Right lobe of liver (tissue), 4 donors: Measurements from ENCODE around the gene C3orf52.

Experiments
- POLR2A ChIP-seq: fragments of 450-650 bp; IDR thresholded peaks from one replicate; pipeline ENCODE4 v1.6.1; 2017; ENCODE audit warnings: antibody characterized with exemption, mild to moderate bottlenecking
- TF ChIP-seq, protein P1 (sequence below), 4 donors: fragments of 200-600 bp in 3 of 4; fragments of 450-650 bp in 1 of 4; IDR thresholded peaks; one replicate each; pipeline versions ENCODE4 v1.5.1 to v1.8.0; 2016 to 2022; ENCODE audit warnings: antibody characterized with exemption in 4 of 4, mild to moderate bottlenecking in 2 of 4
- donor health status: DM: no; HTN: no; CAD: no.
- donor health status: DM: no; HTN: no; CAD: no.
- donor health status: DM: no; HTN: yes; CAD: no.

DNA sequence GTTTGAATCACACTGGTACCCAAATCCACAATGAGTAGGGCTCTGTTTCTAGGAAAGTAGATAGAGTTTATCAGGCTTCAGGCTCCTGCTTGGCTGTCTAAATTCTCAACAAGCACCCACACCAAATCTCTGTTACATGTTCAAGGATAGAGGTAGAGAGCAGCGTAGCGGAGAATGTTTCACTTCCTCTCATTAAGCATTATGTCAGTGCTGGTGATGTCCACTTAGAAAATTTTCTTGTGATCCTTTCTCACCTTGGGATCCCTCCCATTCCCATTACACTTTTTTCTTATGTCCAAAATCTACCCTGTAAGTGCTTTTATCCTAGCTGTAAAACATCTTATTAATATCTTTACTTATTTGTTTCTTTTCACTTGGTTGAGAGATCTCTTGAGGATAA, 81.6 kb downstream of the C3orf52 start:
- TF ChIP-seq, protein P1, sequence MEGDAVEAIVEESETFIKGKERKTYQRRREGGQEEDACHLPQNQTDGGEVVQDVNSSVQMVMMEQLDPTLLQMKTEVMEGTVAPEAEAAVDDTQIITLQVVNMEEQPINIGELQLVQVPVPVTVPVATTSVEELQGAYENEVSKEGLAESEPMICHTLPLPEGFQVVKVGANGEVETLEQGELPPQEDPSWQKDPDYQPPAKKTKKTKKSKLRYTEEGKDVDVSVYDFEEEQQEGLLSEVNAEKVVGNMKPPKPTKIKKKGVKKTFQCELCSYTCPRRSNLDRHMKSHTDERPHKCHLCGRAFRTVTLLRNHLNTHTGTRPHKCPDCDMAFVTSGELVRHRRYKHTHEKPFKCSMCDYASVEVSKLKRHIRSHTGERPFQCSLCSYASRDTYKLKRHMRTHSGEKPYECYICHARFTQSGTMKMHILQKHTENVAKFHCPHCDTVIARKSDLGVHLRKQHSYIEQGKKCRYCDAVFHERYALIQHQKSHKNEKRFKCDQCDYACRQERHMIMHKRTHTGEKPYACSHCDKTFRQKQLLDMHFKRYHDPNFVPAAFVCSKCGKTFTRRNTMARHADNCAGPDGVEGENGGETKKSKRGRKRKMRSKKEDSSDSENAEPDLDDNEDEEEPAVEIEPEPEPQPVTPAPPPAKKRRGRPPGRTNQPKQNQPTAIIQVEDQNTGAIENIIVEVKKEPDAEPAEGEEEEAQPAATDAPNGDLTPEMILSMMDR (IDR thresholded peaks at IDR 0.05), result no peak
- TF ChIP-seq POLR2A, result no peak
